Choroid plexus epithelial cell (primary cell): ENCODE data around the gene JUP.

Experiments used
- DNase-seq: peaks from one replicate; pipeline ENCODE4 v3.0.0-alpha.2; 2010; ENCODE audit warnings: low read depth
- H3K4me3 ChIP-seq: 2 replicates; pipeline ENCODE4 v1.5.1; 2011; ENCODE audit warnings: low read depth, mild to moderate bottlenecking, control low read depth, low read length, moderate library complexity
- TF ChIP-seq, protein P1 (sequence below): conservative IDR thresholded peaks from 2 replicates; pipeline ENCODE4 v1.5.1; 2011; ENCODE audit warnings: low read depth, mild to moderate bottlenecking, control low read depth, inconsistent platforms, low read length, moderate library complexity

Gene JUP

GRCh38 chr17:41775394-41776226 is 10.9 kb downstream of the JUP start:
- TF ChIP-seq, protein P1, sequence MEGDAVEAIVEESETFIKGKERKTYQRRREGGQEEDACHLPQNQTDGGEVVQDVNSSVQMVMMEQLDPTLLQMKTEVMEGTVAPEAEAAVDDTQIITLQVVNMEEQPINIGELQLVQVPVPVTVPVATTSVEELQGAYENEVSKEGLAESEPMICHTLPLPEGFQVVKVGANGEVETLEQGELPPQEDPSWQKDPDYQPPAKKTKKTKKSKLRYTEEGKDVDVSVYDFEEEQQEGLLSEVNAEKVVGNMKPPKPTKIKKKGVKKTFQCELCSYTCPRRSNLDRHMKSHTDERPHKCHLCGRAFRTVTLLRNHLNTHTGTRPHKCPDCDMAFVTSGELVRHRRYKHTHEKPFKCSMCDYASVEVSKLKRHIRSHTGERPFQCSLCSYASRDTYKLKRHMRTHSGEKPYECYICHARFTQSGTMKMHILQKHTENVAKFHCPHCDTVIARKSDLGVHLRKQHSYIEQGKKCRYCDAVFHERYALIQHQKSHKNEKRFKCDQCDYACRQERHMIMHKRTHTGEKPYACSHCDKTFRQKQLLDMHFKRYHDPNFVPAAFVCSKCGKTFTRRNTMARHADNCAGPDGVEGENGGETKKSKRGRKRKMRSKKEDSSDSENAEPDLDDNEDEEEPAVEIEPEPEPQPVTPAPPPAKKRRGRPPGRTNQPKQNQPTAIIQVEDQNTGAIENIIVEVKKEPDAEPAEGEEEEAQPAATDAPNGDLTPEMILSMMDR, result no peak
- no peak overlapping the region for H3K4me3 ChIP-seq
- no peak for DNase-seq

DNA sequence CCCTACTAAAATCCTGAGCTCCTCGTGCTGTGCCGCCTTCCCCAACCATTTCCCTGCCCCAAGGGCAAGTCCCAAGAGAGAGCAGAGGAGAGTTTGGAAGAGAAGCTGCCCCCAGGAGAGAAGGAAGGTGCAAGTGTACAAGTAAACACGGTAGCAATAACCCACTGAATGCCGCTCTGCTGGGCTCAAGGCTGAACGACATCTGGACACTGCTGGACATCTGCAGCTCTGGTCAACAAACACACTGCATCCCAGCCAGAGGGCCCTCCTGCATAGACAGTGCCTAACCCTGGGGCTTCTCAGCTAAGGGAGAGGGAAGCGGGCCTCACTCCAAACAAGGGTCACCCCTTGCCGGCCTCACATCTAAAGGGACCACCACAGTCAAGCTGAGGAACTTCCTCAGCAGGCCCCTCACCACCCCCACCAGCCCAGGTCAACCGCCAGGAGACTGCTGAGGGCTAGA is 12.7 kb downstream of the JUP start:
- H3K4me3 ChIP-seq, result no peak overlapping the region
- TF ChIP-seq, protein P1, result peak; percentile 24
- peak; percentile 57 for DNase-seq

GRCh38 chr17:41773190-41773588 is 13.3 kb downstream of the JUP start:
- no peak overlapping the region for H3K4me3 ChIP-seq
- TF ChIP-seq, protein P1, result no peak
- peak; percentile 85 for DNase-seq

- no peak overlapping the region for H3K4me3 ChIP-seq
- no peak for DNase-seq
- TF ChIP-seq, protein P1, result no peak
Measured at GRCh38 chr17:41772586-41773189, 13.8 kb downstream of the JUP start.

DNA sequence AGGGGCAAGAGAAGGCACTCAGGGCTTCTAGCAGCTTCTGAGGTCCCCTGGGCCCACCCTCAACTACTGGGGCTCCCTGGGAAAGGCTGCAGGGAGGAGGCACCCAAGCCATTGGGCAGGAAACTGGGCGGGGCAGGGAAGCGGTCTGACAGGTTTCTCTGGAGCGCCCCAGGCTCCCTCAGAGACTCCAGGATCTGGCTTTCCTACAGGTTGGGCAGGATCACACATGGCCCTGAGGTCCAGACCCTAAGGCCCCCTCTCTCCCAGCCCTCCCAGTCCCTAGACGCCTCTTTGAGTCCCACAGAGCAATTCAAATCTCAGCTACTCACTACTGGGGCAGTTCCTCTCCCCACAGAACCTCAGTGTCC is 14.3 kb downstream of the JUP start:
- no peak for DNase-seq
- TF ChIP-seq, protein P1, result no peak
- no peak overlapping the region for H3K4me3 ChIP-seq

DNA sequence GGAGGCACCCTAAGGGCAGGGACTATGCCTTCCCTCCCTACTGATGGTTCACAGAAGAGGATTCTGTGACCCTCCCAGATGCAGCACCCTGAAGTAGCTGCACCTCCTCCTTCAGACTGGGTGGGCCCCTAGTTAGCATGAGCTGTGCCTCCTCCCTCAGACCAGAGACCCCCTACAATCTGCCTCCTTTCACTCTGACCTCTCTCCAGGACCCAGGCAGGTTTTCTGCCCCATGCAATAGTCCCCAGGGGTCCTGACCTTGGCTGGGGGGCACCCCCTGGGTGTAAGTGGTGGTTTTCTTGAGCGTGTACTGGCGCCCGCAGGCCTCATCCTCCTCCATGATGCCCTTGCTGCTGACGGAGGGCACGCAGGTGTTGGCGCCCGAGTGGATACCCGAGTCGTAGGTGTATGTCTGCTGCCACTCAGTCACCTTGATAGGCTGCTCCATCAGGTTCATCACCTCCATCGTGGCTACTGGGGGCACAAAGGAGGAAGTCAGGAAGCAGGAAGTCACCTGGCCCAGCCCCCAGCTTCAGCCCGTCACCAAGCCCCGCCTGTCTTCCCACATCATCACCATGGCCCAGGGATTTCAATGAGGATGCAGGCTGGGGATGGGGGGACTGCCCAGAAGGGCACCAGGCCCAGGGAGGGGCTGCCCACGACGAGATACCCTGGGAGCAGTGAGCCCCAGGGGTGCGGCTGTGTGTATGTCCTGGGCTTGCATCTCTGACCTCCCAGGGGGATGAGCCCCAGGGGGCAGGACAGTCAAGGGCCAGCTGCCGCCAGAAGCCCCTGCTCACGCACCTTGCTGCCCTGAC is 14.9 kb downstream of the JUP start:
- TF ChIP-seq, protein P1, result no peak
- H3K4me3 ChIP-seq, result no peak overlapping the region
- DNase-seq, result no peak
